IPS DF 6.9 (cell line): ENCODE measurements around the gene DNAJB6.

ENCODE experiments used
- DNase-seq: peaks from one replicate; pipeline ENCODE4 v3.0.0-alpha.2; 2013; ENCODE audit warnings: low read depth, low spot score
- H3K27ac ChIP-seq: one replicate; pipeline ENCODE4 v1.5.1; 2013; ENCODE audit warnings: low read length, control low read depth
- H3K27me3 ChIP-seq: 2 replicates; pipeline ENCODE4 v1.6.1; 2013; ENCODE audit warnings: mild to moderate bottlenecking, low read length; ENCODE audit not compliant: control insufficient read depth, insufficient read depth
- H3K36me3 ChIP-seq: 2 replicates; pipeline ENCODE4 v1.6.1; 2013; ENCODE audit warnings: low read length; ENCODE audit not compliant: control insufficient read depth, insufficient read depth
- H3K4me1 ChIP-seq: 2 replicates; pipeline ENCODE4 v1.6.1; 2013; ENCODE audit warnings: low read length; ENCODE audit not compliant: control insufficient read depth, insufficient read depth
- H3K4me3 ChIP-seq: 2 replicates; pipeline ENCODE4 v1.5.1; 2013; ENCODE audit warnings: mild to moderate bottlenecking, low read length
- H3K9me3 ChIP-seq: 2 replicates; pipeline ENCODE4 v1.6.1; 2013; ENCODE audit warnings: low read length, inconsistent platforms; ENCODE audit not compliant: control insufficient read depth, insufficient read depth
- WGBS: extraction: QIAGEN DNeasy Blood & Tissue Kit; methylation state at CpG from one replicate; pipeline ENCODE4 v1.1.7; 2013; ENCODE audit warnings: mixed read lengths, missing lambda C conversion rate; ENCODE audit not compliant: insufficient read length, insufficient coverage; 5-methylcytosine and 5-hydroxymethylcytosine counted together

Gene DNAJB6

DNA sequence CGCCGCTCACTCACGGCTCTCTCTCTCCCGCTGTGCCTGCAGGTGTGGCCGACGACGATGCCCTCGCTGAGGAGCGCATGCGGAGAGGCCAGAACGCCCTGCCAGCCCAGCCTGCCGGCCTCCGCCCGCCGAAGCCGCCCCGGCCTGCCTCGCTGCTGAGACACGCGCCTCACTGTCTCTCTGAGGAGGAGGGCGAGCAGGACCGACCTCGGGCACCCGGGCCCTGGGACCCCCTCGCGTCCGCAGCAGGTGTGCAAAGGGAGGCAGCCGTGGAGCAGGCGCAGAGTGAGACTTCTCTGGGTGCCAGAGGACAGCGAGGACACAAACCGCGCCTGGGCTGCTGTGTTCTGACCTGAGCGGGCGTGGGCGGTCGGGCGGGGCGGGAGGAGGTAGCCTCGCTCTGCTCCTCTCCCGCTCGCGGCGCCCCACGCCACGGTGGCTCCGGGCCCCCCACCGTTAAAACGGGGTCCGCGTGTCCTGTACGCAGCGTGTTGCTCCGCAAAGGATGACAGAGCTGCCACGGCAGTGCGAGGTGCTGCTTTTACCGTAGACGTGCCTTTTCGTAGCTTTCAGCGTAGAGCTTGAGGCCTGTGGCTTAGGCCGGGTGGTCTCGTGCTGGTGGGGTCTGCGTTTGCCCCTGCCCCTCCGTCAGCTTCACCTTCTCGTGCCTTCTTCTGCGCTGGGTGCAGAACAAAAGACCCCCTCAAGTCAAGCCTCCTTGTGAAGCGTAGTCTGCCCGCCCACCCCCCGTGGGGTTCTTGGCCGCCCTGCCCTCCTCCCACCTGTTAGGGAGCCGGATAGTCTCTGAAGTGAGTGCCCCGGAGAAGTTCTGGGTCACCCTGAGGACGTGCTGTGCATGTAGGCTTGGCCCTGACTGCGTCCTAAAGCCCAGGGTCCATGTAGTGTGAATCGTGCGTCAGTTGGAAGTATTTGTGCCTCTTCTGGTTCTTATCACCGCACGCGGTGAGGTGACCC, 73.2 kb downstream of the DNAJB6 start:
- DNase-seq = no peak
- no peak overlapping the region for H3K27ac ChIP-seq
- H3K4me1 ChIP-seq = peaks cover 5% of the 10 kb centered on the region
- no peaks in the 10 kb centered on the region for H3K27me3 ChIP-seq
- peaks cover 23% of the 10 kb centered on the region for H3K36me3 ChIP-seq
- no peaks in the 10 kb centered on the region for H3K9me3 ChIP-seq
- no CpG with 5 or more reads among the region's 78 CpGs for WGBS
- H3K4me3 ChIP-seq = no peak overlapping the region

DNA sequence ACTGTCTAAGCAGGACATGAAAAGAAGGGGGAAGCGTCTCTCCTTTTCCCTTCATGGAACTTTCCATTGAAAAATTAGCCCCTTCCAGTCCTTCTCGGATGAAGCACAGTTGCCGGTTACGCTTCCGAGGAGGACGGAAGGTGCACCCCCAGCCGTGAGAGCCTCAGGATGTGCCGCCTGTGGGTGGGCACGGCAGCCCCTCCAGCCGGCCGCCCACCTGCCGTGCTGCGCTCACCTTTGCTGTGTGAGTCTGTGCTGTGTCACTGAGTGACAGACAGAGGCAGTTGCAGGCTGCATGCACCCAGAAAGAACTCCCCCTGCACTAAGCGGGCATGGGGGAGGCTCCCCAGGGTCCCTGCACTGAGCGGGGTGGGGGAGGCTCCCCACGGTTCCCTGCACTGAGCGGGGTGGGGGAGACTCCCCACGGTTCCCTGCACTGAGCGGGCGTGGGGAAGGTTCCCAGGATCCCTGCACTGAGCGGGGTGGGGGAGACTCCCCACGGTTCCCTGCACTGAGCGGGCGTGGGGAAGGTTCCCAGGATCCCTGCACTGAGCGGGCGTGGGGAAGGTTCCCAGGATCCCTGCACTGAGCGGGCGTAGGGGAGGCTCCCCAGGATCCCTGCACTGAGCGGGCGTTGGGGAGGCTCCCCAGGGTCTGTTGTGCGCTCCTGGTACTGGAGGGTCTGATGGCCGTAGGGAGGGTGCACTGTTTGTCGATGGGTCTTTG, 74.2 kb downstream of the DNAJB6 start:
- H3K36me3 ChIP-seq = peaks cover 26% of the 10 kb centered on the region
- H3K4me3 ChIP-seq = no peak overlapping the region
- H3K27ac ChIP-seq = no peak overlapping the region
- no peaks in the 10 kb centered on the region for H3K9me3 ChIP-seq
- H3K4me1 ChIP-seq = peaks cover 5% of the 10 kb centered on the region
- H3K27me3 ChIP-seq = no peaks in the 10 kb centered on the region
- WGBS = no CpG with 5 or more reads among the region's 33 CpGs
- DNase-seq = no peak

DNA sequence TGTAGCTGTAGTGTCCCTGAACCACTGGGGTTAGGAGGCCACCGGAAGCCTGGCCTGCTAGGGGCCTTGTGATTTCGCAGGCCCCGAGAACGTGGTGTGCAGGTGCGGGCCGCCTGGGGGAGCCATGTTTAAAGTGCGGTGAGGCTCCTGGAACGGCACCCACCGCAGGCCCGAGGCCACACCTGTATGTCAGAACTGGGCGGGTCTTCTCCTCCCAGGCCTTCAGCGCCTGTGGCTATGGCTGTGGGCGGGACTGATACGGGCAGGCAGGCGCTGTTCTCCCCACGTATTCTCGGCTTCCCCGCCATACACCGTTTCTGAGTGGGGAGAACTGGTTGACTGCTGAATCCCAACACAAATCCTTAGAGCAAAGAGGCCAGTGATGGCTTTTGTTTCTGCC, 74.8 kb downstream of the DNAJB6 start:
- DNase-seq = no peak
- Histone ChIP-seq H3K9me3 (no peaks in the 10 kb centered on the region), H3K4me3 (no peak overlapping the region), H3K27me3 (no peaks in the 10 kb centered on the region), H3K36me3 (peaks cover 29% of the 10 kb centered on the region), H3K4me1 (peaks cover 5% of the 10 kb centered on the region), H3K27ac (no peak overlapping the region)
- WGBS = no CpG with 5 or more reads among the region's 19 CpGs

DNA sequence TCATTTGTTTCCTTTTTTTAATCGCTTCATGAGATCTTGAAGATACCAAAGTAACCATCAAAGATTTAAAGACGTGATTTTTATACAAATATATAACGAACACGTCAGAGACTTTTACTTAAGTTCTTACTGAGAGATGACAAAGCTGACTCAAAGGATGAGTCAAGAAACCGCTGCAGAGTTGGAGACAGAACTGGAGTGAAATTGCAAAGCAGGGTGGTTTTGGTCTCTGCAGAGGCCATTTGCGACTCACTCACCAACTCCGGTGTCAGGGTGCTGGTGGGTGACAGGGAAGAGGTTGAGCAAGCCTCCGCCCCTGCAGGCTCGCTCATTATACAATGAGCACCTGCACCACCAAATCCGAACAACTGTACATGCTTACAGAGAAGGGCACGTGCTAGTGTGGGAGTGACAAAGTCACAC, 75.2 kb downstream of the DNAJB6 start:
- Histone ChIP-seq H3K27ac (no peak overlapping the region), H3K4me1 (peaks cover 5% of the 10 kb centered on the region), H3K36me3 (peaks cover 31% of the 10 kb centered on the region), H3K27me3 (no peaks in the 10 kb centered on the region), H3K9me3 (no peaks in the 10 kb centered on the region), H3K4me3 (no peak overlapping the region)
- no peak for DNase-seq
- WGBS = 100% methylated on average over 3 of the region's 11 CpGs

DNA sequence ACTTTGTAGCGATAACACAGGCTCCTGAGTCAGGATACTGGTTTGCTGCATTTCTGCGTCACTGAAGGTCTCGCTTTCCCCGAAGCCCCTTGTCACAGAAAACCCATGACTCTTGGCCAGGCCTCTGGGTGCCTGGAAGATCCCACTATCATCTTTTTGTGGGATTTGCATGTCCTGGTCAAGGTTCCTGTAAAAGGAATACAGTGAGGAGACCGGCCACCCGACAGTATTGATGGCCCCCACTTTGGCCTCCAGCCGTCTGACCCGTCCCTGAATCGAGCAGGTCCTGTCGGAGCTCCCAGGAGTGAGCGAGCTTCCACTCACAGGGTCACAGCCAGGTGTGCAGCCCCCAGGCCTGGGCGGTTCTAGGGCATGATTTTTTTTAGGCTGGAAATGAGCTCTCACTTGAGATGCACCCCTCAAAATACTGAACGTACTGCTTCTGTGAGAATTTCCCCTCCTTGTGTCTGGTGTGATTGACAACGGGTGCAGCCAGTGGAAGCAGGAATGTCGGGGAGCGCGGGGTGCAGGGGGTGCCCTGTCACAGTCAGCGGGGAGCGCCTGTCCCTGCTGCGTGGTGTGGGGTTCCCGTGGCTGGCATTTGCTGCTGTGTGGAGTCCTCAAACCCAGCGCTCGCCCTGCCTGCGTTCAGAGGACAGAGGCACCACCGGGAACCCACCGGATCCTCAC, 75.8 kb downstream of the DNAJB6 start:
- Histone ChIP-seq H3K4me1 (peaks cover 5% of the 10 kb centered on the region), H3K4me3 (no peak overlapping the region), H3K27me3 (no peaks in the 10 kb centered on the region), H3K27ac (no peak overlapping the region), H3K9me3 (no peaks in the 10 kb centered on the region), H3K36me3 (peaks cover 27% of the 10 kb centered on the region)
- DNase-seq = no peak
- WGBS = no CpG with 5 or more reads among the region's 26 CpGs

DNA sequence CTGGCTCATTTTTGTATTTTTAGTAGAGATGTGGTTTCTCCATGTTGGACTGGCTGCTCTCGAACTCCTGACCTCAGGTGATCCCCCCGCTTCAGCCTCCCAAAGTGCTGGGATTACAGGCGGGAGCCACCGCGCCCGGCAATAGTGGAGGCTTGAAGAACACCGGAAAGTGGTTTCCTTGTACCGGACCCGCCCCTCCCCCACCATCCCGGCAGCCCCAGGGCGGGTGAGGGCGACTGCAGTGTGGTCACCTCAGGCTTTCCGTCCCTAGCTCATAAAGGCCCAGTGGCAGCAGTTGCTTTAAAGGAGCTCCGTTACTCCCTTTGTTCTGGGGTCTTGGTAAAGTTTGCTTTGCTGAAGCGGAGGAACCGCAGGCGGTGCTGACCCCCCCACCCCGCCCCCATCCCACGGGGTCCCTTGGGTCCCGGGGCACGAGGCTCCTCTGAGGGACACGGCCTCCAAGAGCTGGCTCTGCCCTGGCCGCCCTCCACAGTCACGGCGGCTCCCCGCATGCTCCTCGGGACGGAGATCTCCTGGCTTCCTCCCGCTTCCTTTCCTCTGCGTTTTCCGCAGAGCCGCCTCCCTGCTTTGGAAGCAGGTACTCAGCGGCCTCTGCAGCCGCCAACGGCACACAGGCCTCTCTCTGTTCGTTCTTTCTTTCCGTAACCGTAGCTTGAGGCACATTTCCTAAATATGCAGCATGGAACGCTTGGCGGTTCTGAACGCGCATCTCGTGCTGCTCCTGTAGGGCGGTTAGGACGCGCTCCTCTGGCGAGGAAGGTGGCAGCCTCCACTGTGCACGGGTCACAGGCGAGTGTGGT, 77.3 kb downstream of the DNAJB6 start:
- DNase-seq = no peak
- Histone ChIP-seq H3K4me1 (peaks cover 5% of the 10 kb centered on the region), H3K4me3 (no peak overlapping the region), H3K27me3 (no peaks in the 10 kb centered on the region), H3K27ac (no peak overlapping the region), H3K36me3 (peaks cover 28% of the 10 kb centered on the region), H3K9me3 (no peaks in the 10 kb centered on the region)
- no CpG with 5 or more reads among the region's 49 CpGs for WGBS

DNA sequence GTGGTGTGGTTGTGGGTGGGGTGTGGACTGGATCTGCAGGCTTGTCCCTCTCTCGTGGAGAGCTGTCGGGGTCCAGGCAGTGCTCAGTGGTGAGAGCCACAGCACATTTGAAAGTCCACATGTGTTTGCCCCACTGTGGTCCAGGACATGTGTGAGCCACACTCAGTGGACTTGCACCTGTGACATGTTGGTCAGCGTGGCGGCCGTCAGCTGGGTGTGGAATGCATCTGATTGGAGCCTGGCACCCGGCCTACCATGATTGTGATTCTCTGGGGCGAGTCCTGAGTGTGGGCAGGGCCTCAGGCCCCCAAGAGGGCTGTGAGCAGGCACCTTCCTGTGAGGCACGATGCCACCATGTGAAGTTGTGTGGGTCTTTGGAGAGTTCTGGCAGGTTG, 77.9 kb downstream of the DNAJB6 start:
- H3K9me3 ChIP-seq = no peaks in the 10 kb centered on the region
- peaks cover 28% of the 10 kb centered on the region for H3K36me3 ChIP-seq
- H3K4me1 ChIP-seq = peaks cover 5% of the 10 kb centered on the region
- H3K4me3 ChIP-seq = no peak overlapping the region
- WGBS = no CpG with 5 or more reads among the region's 8 CpGs
- H3K27ac ChIP-seq = no peak overlapping the region
- DNase-seq = no peak
- no peaks in the 10 kb centered on the region for H3K27me3 ChIP-seq

DNA sequence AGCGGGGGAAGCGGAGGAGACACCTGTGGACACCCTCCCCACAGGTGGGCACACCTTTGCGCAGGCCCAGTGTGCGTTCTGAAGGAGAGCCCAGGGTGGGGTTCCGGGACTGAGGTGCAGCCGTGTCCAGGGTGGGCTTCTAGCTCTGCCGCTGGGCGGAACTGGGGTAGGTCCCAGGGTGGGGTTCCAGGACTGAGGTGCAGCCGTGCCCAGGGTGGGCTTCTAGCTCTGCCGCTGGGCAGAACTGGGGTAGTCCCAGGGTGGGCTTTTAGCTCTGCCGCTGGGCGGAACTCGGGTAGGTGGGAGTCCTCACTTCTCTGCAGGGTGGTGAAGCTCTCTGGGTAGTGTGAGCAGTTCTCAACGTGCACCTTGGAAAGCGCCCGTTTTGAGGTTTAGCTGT, 78.7 kb downstream of the DNAJB6 start:
- Histone ChIP-seq H3K27ac (no peak overlapping the region), H3K36me3 (peaks cover 24% of the 10 kb centered on the region), H3K4me1 (peaks cover 5% of the 10 kb centered on the region), H3K27me3 (no peaks in the 10 kb centered on the region), H3K4me3 (no peak overlapping the region), H3K9me3 (no peaks in the 10 kb centered on the region)
- WGBS = no CpG with 5 or more reads among the region's 16 CpGs
- no peak for DNase-seq

DNA sequence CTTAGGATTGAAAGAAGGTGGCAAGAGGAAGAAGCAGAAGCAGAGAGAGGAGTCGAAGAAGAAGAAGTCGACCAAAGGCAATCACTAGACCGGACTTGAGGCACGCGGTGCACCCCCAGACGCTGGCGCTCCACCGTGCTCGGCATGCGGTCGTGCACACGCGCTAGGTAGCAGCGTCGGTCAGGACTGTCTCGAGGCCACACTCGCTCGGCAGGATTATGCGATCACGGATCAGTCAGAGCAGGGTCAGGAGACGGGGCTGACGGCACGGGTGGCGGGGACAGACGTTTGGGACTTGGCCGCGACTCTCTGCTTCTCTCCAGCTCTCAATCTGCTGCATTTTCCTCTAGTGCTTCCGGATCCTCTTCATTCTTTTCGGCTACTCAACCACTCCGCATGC, 79.2 kb downstream of the DNAJB6 start:
- peaks cover 24% of the 10 kb centered on the region for H3K36me3 ChIP-seq
- DNase-seq = no peak
- H3K9me3 ChIP-seq = no peaks in the 10 kb centered on the region
- no peaks in the 10 kb centered on the region for H3K27me3 ChIP-seq
- no peak overlapping the region for H3K27ac ChIP-seq
- peaks cover 5% of the 10 kb centered on the region for H3K4me1 ChIP-seq
- H3K4me3 ChIP-seq = no peak overlapping the region
- WGBS = no CpG with 5 or more reads among the region's 30 CpGs
